MM.1S (cell line): Measurements from ENCODE around the gene ITGB6.

Source experiments
- EZH2 ChIP-seq: fragments of 300-600 bp; sonication (generic); optimal IDR thresholded peaks from 2 replicates; pipeline ENCODE3; 2017; ENCODE audit warnings: low read depth, mild to moderate bottlenecking, antibody characterized with exemption, low read length, mixed read lengths
- EZH2phosphoT487 ChIP-seq: fragments of 300-600 bp; sonication (generic); IDR thresholded peaks from 2 replicates; pipeline ENCODE4 v1.6.1; 2018; ENCODE audit warnings: antibody characterized with exemption, low read length
- TF ChIP-seq, protein P1 (sequence below): fragments of 300-600 bp; sonication (generic); IDR thresholded peaks from 2 replicates; pipeline ENCODE4 v1.5.1; 2016; ENCODE audit warnings: antibody characterized with exemption, low read length, mixed read lengths

GRCh38 chr2:160194351-160194750 lies 5.7 kb downstream of the ITGB6 start:
- TF ChIP-seq, protein P1, sequence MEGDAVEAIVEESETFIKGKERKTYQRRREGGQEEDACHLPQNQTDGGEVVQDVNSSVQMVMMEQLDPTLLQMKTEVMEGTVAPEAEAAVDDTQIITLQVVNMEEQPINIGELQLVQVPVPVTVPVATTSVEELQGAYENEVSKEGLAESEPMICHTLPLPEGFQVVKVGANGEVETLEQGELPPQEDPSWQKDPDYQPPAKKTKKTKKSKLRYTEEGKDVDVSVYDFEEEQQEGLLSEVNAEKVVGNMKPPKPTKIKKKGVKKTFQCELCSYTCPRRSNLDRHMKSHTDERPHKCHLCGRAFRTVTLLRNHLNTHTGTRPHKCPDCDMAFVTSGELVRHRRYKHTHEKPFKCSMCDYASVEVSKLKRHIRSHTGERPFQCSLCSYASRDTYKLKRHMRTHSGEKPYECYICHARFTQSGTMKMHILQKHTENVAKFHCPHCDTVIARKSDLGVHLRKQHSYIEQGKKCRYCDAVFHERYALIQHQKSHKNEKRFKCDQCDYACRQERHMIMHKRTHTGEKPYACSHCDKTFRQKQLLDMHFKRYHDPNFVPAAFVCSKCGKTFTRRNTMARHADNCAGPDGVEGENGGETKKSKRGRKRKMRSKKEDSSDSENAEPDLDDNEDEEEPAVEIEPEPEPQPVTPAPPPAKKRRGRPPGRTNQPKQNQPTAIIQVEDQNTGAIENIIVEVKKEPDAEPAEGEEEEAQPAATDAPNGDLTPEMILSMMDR = no peak
- TF ChIP-seq EZH2phosphoT487 (no peak), EZH2 (no peak)
